Liver (tissue), 9 donors: ENCODE measurements around the gene CLK3. TPM values are rescaled to one million over a fixed set of nuclear protein-coding genes. Genes with fewer than 3 reads are reported as not detected.

Experiments
- DNase-seq: peaks from one replicate; pipeline ENCODE4 v3.0.0-alpha.2; 2017; ENCODE audit warnings: low spot score
- H3K27ac ChIP-seq, 2 donors: one replicate each; pipeline ENCODE4 v1.7.0; 2013; ENCODE audit warnings: inconsistent platforms in 2 of 2, low read length in 2 of 2, control low read depth in 1 of 2, low read depth in 1 of 2, mild to moderate bottlenecking in 1 of 2
- H3K27me3 ChIP-seq, 4 donors: one replicate each; pipeline versions ENCODE4 v1.6.1 to v1.7.0; 2013; ENCODE audit warnings: low read length in 3 of 4, inconsistent platforms in 1 of 4, mild to moderate bottlenecking in 1 of 4, moderate library complexity in 1 of 4; ENCODE audit not compliant: control insufficient read depth in 4 of 4, insufficient read depth in 4 of 4
- H3K36me3 ChIP-seq, 4 donors: one replicate each; pipeline versions ENCODE4 v1.6.1 to v1.7.0; 2013; ENCODE audit warnings: low read length in 3 of 4, mild to moderate bottlenecking in 3 of 4, low read depth in 1 of 4, moderate library complexity in 1 of 4; ENCODE audit not compliant: control insufficient read depth in 4 of 4, insufficient read depth in 3 of 4
- H3K4me1 ChIP-seq, 4 donors: one replicate each; pipeline versions ENCODE4 v1.6.1 to v1.7.0; 2013; ENCODE audit warnings: low read length in 3 of 4, mild to moderate bottlenecking in 3 of 4, moderate library complexity in 1 of 4; ENCODE audit not compliant: control insufficient read depth in 4 of 4, insufficient read depth in 4 of 4
- H3K4me3 ChIP-seq, 3 donors: one replicate each; pipeline versions ENCODE4 v1.6.1 to v1.7.0; 2013; ENCODE audit warnings: low read length in 3 of 3, control low read depth in 1 of 3, low read depth in 1 of 3, mild to moderate bottlenecking in 1 of 3
- H3K9ac ChIP-seq, 2 donors: one replicate each; pipeline ENCODE4 v1.7.0; 2013; ENCODE audit warnings: low read length in 2 of 2, mild to moderate bottlenecking in 2 of 2, moderate library complexity in 2 of 2, control low read depth in 1 of 2, low read depth in 1 of 2
- H3K9me3 ChIP-seq, 4 donors: one replicate each; pipeline versions ENCODE4 v1.6.1 to v1.7.0; 2013; ENCODE audit warnings: low read length in 3 of 4; ENCODE audit not compliant: control insufficient read depth in 4 of 4
- EGR1 ChIP-seq, 2 donors: IDR thresholded peaks; 2 replicates each; pipeline ENCODE4 v1.6.1; 2016 to 2018; ENCODE audit warnings: antibody characterized with exemption in 2 of 2, low read depth in 2 of 2
- FOXA1 ChIP-seq: IDR thresholded peaks from 2 replicates; pipeline ENCODE4 v1.6.1; 2016; ENCODE audit warnings: antibody characterized with exemption
- GABPA ChIP-seq, 2 donors: IDR thresholded peaks in 1 of 2; conservative IDR thresholded peaks in 1 of 2; 2 replicates each; pipeline ENCODE4 v1.6.1; 2016; ENCODE audit warnings: antibody characterized with exemption in 2 of 2, mild to moderate bottlenecking in 1 of 2, moderate library complexity in 1 of 2
- HNF4A ChIP-seq, 2 donors: conservative IDR thresholded peaks; 2 replicates each; pipeline ENCODE4 v1.6.1; 2016; ENCODE audit warnings: antibody characterized with exemption in 2 of 2, mild to moderate bottlenecking in 2 of 2
- HNF4G ChIP-seq: IDR thresholded peaks from 2 replicates; pipeline ENCODE4 v1.6.1; 2016; ENCODE audit warnings: antibody characterized with exemption
- MAX ChIP-seq: IDR thresholded peaks from 2 replicates; pipeline ENCODE4 v1.6.1; 2016; ENCODE audit warnings: antibody characterized with exemption
- NR2F2 ChIP-seq: IDR thresholded peaks from 2 replicates; pipeline ENCODE4 v1.6.1; 2016; ENCODE audit warnings: antibody characterized with exemption
- REST ChIP-seq: IDR thresholded peaks from 2 replicates; pipeline ENCODE4 v1.6.1; 2016; ENCODE audit warnings: antibody characterized with exemption, mild to moderate bottlenecking
- SP1 ChIP-seq: IDR thresholded peaks from 2 replicates; pipeline ENCODE4 v1.6.1; 2018; ENCODE audit warnings: antibody characterized with exemption, mild to moderate bottlenecking
- YY1 ChIP-seq: IDR thresholded peaks from 2 replicates; pipeline ENCODE4 v1.6.1; 2016; ENCODE audit warnings: antibody characterized with exemption, mild to moderate bottlenecking
- ZBTB33 ChIP-seq: IDR thresholded peaks from 2 replicates; pipeline ENCODE4 v1.6.1; 2016; ENCODE audit warnings: antibody characterized with exemption
- WGBS: extraction: QIAGEN DNeasy Blood & Tissue Kit; methylation state at CpG from one replicate; pipeline ENCODE4 v1.1.7; 2013; 5-methylcytosine and 5-hydroxymethylcytosine counted together
- polyA plus RNA-seq, 2 donors: library from polyadenylated mRNA; stranded (reverse) in 1 of 2; unstranded in 1 of 2; fragments of 200-250 nt in 1 of 2; fragments of >200 nt in 1 of 2; fragmentation: Nextera tagmentation in 1 of 2; extraction: Ambion mirVana in 1 of 2; gene quantifications; one replicate each; pipeline versions ENCODE4 v1.2.1 to v1.2.3, GENCODE V29; 2013 to 2015
- total RNA-seq, 2 donors: library from RNA; depleted of rRNA; stranded (reverse); fragments of >200 nt; gene quantifications; one replicate each; pipeline ENCODE4 v1.2.3, GENCODE V29; 2014
- donor health status: healthy.
- donor health status: healthy.
- donor health status: healthy.
- donor health status: healthy.
- donor health status: healthy.

The CLK3 gene
- total and polyA plus RNA-seq, 4 donors = 20.1 to 66.8 (median 28.4) TPM

GRCh38 chr15:74603026-74603788, 12.4 kb upstream of the CLK3 start:
- Histone ChIP-seq H3K27ac (no peak overlapping the region), H3K4me1 (peaks cover 0 to 16% (median 8%) of the 10 kb centered on the region in 4 donors), H3K9me3 (no peaks in the 10 kb centered on the region), H3K36me3 (no peaks in the 10 kb centered on the region), H3K9ac (no peak overlapping the region), H3K27me3 (no peaks in the 10 kb centered on the region), H3K4me3 (no peak overlapping the region)
- no peak for TF ChIP-seq MAX
- no peak for TF ChIP-seq GABPA (IDR thresholded peaks at IDR 0.05 in 1 of 2, conservative IDR thresholded peaks at IDR 0.05 in 1 of 2)
- TF ChIP-seq FOXA1 = no peak
- DNase-seq = no peak
- 94% methylated on average over 13 of the region's 13 CpGs for WGBS

- no peak overlapping the region for H3K27ac ChIP-seq
- DNase-seq = no peak
- no peak overlapping the region for H3K9ac ChIP-seq
- H3K36me3 ChIP-seq = no peaks in the 10 kb centered on the region
- H3K4me3 ChIP-seq = no peak overlapping the region
- H3K27me3 ChIP-seq = no peaks in the 10 kb centered on the region
- 76% methylated on average over 11 of the region's 11 CpGs for WGBS
- TF ChIP-seq ZBTB33 (no peak), HNF4A (conservative IDR thresholded peaks at IDR 0.05) (no peak), EGR1 (IDR thresholded peaks at IDR 0.05; ENCODE audit: low read depth in 2 of 2) (no peak), HNF4G (no peak), SP1 (no peak), NR2F2 (no peak), YY1 (no peak), REST (no peak)
- peaks cover 0 to 8% (median 5%) of the 10 kb centered on the region in 4 donors for H3K4me1 ChIP-seq
- no peaks in the 10 kb centered on the region for H3K9me3 ChIP-seq
These were observed 11.6 kb upstream of the CLK3 start for GRCh38 chr15:74603789-74604705.
